ENCODE results near the gene C11orf24.

- no peak for TF ChIP-seq CTCF (IDR thresholded peaks at IDR 0.05)
- no peak for TF ChIP-seq ZFX (IDR thresholded peaks at IDR 0.05; ENCODE audit: borderline replicate concordance)
Observed at GRCh38 chr11:68306636-68307035, 34.9 kb upstream of the C11orf24 start.
